Activated T-cell treated with anti-CD3 and anti-CD28 coated beads for 48 hours (primary cell): Measurements from ENCODE around the gene LSAMP.
"Not testable (repeated sequence)": the region's sequence is repeated elsewhere in the genome, so short reads cannot be mapped to it uniquely, and the experiment has no call there.

Experiments
- DNase-seq: peaks from one replicate; pipeline ENCODE4 v3.0.0-alpha.2; 2020; ENCODE audit warnings: low read depth

LSAMP gene

DNA sequence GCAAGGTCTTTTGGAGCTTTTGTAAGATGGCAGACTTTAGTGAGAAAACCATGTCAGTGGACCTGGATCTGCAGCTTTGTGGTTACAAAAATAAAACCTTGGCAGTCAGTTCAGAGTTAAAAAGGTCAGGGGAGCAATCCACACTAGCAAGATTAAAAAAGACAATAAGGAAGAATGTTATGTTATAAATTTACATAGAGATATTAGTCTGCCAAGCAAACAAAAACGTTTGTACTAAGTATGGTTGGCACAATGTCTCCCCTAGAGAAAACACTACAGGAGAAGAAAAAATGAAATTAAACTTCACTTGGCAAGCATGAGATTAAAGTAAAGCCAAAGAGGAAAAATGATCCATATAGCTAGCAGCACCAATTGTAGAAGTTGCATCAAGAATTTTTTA lies 205.0 kb downstream of the LSAMP start:
- DNase-seq = no peak

DNA sequence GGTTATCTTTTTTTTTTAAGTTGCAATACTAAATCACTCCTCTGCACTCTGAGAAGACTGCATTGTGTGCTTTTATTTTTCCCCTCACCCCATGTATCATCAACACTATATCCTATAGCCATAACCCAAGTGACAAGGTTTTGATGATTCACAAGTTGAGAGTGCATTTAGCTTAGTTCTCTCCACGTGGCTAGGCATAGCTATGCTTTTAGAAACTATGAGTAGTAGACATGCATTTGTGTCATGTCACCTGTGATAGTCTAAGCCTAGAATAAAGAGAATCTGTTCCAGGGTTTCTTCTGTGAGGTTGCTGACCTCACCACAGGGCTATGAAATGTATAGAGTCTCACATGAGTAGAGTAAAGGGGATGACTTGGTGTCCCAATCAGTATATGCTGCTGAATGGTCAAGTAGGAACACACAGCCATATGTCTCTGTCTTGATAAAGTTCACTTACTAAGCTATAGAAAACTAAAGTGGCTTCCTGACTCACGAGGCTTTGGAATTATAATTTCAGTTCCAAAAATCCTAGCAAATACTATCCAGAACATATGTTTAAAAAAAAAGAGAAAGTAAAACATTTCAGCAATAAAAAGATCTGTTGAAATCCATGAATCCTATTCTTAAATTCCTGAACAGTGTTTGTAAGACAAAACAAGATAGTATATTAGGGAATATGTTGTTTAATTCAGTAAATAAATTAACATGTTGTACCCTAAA lies 206.3 kb downstream of the LSAMP start:
- DNase-seq = no peak

DNA sequence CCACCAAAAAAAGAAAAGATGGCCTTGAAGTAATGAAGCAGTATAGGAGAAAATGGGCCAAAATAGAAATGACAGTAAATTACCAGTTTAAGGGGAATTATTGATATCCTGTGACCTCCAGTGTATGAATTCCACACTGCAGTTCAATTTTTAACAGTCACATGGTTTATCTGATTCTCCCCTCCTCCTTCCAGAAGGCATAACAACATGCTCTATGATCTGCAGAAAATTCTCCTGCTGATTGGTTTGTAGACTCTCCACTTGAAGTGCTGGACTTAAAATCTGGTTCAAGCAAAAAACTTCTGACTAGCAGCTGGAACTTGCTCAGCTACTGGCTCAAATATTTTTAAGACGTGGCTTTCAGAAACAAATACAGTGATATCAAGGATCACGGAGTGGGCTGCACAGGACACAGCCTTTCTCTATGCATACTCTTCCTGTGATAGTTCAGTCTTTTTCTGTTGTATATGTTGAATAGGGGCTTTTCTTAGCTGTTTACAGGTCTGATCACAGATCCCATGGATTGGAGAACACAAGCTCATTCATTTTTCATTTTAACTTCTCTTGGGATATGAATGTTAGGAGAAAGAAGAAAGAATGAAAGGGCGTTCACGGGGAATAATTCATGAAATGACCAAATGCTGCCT lies 211.5 kb downstream of the LSAMP start:
- no peak for DNase-seq

GRCh38 chr3:116230431-116231020 lies 214.8 kb downstream of the LSAMP start:
- DNase-seq = no peak

GRCh38 chr3:116226266-116226665 lies 219.0 kb downstream of the LSAMP start:
- DNase-seq = no peak

DNA sequence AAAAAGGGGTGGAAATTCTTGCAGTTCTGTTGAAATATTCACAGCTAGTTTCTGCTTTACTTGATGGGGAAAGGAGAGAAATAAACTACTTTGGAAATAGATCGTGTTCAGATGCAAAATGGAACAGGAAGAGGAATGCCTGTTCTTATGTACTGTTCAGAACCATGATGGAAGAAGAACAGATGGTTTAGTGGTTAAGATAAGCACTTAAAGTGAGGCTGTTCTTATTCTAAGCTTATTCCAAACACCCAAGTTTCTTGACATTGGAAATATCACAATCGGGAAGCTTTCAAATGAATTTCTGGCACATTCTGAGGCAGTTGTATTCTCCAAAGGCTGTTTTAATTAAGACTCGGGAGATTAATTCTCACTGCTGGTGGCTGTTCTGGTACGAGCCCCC lies 228.5 kb downstream of the LSAMP start:
- DNase-seq = no peak

DNA sequence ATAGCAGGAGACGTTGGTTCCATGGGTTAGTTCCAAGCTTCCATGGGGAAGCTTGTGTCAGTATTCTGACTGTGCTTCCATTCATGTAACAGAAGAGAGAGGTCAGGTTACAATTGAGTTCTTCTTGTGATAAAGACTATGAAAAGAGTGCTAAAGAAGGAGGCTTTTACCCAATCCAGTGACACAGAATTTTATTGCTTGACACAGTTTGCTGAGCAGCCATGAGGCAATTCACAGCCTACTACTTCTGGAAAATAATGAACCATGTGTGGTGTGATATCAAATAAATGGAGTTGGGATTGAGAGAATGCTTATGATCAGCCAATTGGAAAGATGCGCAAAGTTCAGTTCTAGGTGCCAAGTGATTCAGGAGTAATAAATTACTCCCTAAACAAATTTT lies 233.4 kb downstream of the LSAMP start:
- no peak for DNase-seq

DNA sequence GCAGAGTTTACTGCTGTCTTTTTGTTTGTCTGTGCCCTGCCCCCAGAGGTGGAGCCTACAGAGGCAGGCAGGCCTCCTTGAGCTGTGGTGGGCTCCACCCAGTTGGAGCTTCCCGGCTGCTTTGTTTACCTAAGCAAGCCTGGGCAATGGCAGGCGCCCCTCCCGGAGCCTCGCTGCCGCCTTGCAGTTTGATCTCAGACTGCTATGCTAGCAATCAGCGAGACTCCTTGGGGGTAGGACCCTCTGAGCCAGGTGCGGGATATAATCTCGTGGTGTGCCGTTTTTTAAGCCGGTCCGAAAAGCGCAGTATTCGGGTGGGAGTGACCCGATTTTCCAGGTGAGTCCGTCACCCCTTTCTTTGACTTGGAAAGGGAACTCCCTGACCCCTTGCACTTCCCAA lies 236.5 kb downstream of the LSAMP start:
- DNase-seq = not testable (repeated sequence)

DNA sequence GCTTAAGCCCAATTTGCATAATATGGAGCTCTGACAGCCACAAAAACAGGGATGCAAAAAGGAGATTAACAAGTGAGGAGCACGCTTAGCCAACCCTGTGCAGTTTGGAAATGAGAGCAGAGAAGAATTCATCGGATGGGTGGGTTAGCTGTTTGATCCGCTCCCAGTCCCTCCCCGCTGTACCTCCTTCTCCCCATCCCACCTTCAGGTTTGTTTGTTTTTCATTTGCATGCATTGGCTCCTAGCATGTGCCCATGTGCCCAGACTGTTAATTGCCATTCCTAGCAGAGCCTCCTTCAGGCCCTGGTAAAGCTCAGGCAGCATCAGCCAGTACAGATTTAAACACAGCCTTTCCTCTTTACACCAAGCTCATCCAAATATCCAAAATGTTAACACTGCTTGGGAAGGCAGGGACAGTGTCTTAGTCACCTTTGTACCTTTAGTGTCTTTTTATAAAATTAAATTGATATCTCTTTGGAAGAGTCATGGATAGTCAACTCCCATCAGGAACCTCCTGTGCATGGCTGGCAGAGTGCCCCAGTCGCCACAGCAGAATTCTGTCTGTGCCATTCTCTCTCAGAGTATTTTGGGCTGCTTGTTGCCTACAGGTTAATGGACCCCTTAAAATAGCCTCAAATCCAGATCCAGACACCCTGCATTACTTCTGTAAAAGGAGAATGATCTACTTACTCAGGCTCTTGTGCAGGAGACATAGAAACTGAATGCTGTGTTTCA lies 244.2 kb downstream of the LSAMP start:
- DNase-seq = no peak

- no peak for DNase-seq
These were observed 246.2 kb downstream of the LSAMP start for GRCh38 chr3:116199063-116199462.

DNA sequence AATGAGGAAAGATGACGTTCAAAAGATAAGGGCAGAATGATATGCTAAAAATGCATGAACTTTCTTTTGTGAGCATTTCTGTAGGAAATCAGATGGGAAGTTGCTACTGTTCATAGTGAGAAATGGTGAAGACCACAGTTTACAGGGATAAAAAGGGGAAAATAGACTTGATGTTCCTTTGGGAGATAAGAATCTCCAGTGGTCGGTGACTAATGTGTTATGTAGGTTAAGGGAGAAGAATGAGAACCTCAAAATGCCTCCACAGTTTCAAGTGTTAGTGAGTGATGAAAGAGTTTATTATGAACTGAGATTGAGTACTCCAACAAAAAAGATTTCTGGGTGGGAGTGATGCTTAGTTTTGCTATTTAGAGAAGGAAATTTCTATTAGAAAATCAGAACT lies 247.2 kb downstream of the LSAMP start:
- no peak for DNase-seq

- DNase-seq = no peak
These were observed 252.8 kb downstream of the LSAMP start for GRCh38 chr3:116192464-116192863.

- no peak for DNase-seq
These were observed 253.9 kb downstream of the LSAMP start for GRCh38 chr3:116191409-116191808.

GRCh38 chr3:116190095-116190494 lies 255.2 kb downstream of the LSAMP start:
- DNase-seq = no peak

DNA sequence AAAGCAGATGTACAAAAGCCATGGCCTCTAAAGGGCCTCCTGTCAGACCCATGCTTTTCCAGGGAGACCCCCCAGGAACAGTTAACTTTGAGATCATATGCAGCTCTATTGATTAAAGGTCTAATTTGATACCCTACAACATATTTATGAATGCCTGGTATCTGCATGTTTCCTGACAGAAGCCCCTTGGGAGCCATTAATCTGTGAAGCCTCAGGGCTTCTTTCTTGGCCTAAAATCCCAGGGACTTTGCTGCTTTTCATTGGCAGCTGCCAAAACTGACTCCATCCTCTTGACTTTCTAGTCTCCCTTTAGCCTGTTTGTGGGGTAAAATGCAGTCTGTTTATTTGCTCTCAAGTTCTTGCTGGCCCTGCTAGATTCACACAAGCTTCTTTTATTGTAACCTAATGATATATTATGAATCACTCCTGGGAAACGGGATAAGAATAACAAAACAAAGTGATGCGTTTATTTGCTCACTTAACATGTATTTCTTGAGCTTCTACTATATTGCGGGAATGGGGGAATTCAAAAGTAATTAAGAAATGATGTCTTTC lies 257.0 kb downstream of the LSAMP start:
- no peak for DNase-seq

DNA sequence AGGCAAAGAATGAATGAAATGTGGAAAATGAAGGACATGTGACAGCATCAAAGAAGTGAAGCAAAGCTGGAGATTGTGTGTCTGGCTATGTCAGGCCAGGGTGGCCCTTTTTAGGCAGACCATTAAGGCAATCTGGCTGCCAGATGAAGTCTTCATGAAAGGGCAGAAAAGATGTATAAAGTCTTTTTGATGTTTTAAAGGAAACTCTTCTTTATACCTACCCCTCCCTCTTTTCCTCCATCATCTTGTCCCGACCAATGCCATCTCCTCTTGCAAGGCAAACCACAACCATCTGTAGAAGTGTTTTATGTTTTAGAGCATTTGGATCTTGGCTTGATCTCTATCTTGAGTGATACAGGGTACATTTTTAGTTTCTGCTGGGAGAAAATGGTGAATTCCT lies 259.2 kb downstream of the LSAMP start:
- DNase-seq = no peak

DNA sequence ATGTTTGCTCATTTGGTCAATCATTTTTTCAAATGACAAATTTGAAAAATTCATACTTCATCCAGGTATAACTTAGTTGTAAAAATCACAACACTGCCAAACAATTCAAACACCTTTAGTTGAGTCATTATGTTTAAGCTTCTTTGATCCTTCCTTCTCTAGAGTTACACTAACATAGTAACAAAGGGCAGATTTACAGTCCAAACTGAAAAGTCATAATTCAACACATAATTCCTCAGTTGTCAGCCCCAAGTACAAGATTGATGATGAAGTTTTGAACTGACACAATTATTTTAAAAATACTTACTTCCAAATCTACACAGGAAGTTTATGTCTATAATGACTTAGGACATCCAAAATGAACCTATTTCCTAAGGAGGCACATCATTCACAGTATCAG lies 264.1 kb downstream of the LSAMP start:
- no peak for DNase-seq

- DNase-seq = no peak
These were observed 266.2 kb downstream of the LSAMP start for GRCh38 chr3:116179091-116179490.

DNA sequence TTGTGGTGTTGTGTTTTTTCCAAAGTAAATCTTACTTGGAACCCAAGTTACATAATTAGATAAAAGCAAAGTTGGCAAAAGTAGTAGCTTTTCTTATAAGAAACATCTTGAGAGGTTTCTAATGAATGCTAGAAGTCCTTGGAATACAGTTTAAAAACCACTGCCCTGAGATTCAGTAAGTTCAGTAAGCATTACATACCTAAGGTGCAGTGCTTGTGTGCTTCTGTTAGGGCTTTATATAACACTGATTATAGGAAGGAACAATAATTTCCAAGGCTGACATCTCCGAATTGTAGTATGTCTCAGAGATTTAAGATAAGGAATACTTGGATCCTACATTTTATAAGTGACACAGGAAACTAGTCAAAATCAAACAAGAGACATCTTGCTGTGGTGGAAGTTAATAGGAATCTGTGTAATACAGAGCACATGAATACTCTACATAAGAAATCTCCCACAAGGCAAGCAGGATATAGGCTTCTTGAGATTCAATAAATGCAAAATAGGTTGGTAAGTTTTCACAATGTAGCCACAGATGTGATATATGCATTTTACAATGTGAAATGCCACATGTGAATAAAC lies 268.2 kb downstream of the LSAMP start:
- DNase-seq = no peak

DNA sequence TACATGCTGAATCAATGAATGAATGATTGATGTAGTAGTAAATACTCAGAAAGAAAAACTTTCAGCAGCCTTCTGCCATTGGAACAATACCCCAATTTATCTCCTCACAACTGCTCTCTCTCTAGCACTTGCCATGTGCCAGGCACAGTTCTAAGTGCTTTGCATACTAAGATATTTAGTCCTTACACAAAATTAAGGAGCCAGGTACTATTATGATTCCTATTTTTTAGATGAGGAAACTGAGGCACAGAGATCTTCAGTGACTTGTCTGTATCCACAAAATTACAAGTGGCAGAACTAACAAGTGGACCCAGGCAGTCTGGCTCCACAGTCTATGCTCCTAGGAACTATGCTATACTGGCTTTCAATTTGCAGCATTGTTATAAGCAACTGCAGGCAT lies 279.2 kb downstream of the LSAMP start:
- DNase-seq = no peak

GRCh38 chr3:116165641-116166040 lies 279.6 kb downstream of the LSAMP start:
- no peak for DNase-seq

GRCh38 chr3:116165135-116165534 lies 280.2 kb downstream of the LSAMP start:
- no peak for DNase-seq
